K562 (cell line): ENCODE data around the gene GPRC6A. TPM values are rescaled to one million over a fixed set of nuclear protein-coding genes. Genes with fewer than 3 reads are reported as not detected.
"Not testable (repeated sequence)": the region's sequence is repeated elsewhere in the genome, so short reads cannot be mapped to it uniquely, and the experiment has no call there.

Experiments used
- ATAC-seq: fragments of 200-7000 bp; cut with Tn5 transposase; 3 replicates; pipeline ENCODE4 v1.9.1; 2020; ENCODE audit warnings: moderate library complexity
- BruUV-seq: library from RNA; stranded (reverse); fragments of 400-500 nt; replicated peaks from 2 replicates; lab custom pipeline; 2021; lab: Mats Ljungman, UMichigan
- CTCF ChIA-PET: fragments of 300-600 bp; formaldehyde crosslinking; extraction: SDS; loops from one replicate; lab custom pipeline; 2021; ENCODE audit warnings: low intra/inter-chr PET ratio; lab: Yijun Ruan, JAX
- POLR2A ChIA-PET: fragments of 300-600, 350-650 bp; sonication (Branson Sonifier 250); formaldehyde crosslinking; extraction: SDS; loops from one replicate; lab custom pipeline; 2021; ENCODE audit warnings: antibody characterized with exemption, inconsistent platforms; lab: Yijun Ruan, JAX
- DNase-seq, 4 experiments: peaks; one replicate each; pipeline versions ENCODE4 v3.0.0 to v3.0.0-alpha.2; 2011 to 2018; ENCODE audit warnings: low spot score in 3 of 4, mixed read lengths in 3 of 4; ENCODE audit errors: extremely low read depth in 1 of 4
- FAIRE-seq: peaks from 2 replicates; lab custom pipeline; 2011; peaks lifted over from hg19 to GRCh38; lab: Jason Lieb, UNC
- H2AFZ ChIP-seq: 2 replicates; pipeline ENCODE4 v1.6.0; 2011; ENCODE audit warnings: low read depth, low read length, control low read depth, inconsistent platforms
- H3K27ac ChIP-seq: fragments of 200-600 bp; 3 replicates; pipeline ENCODE4 v1.8.0; 2011; ENCODE audit warnings: low read depth, mild to moderate bottlenecking, control low read depth, inconsistent platforms, low read length, moderate library complexity, mixed read lengths; ENCODE audit errors: extremely low read depth
- H3K27me3 ChIP-seq, 2 experiments: fragments of 300-600 bp in 1 of 2; 2 replicates in 1 of 2; 3 replicates in 1 of 2; pipeline versions ENCODE4 v1.6.0 to v1.8.0; 2011; ENCODE audit warnings: inconsistent platforms in 2 of 2, low read length in 2 of 2, mild to moderate bottlenecking in 1 of 2, mixed read lengths in 1 of 2, moderate library complexity in 1 of 2; ENCODE audit not compliant: control insufficient read depth in 2 of 2, insufficient read depth in 2 of 2
- H3K36me3 ChIP-seq: fragments of 300-600 bp; 3 replicates; pipeline ENCODE4 v1.8.0; 2011; ENCODE audit warnings: mild to moderate bottlenecking, low read length, inconsistent platforms; ENCODE audit not compliant: control insufficient read depth, insufficient read depth
- H3K4me1 ChIP-seq, 2 experiments: fragments of 200-600 bp in 1 of 2; replicated peaks in 1 of 2; 2 replicates in 1 of 2; 3 replicates in 1 of 2; pipeline versions ENCODE4 v1.5.1 to v1.8.0; 2011; ENCODE audit warnings: inconsistent platforms in 2 of 2, low read length in 2 of 2, mild to moderate bottlenecking in 1 of 2, mixed read lengths in 1 of 2, moderate library complexity in 1 of 2; ENCODE audit not compliant: control insufficient read depth in 2 of 2, insufficient read depth in 2 of 2
- H3K4me2 ChIP-seq: 2 replicates; pipeline ENCODE4 v1.6.1; 2011; ENCODE audit warnings: low read length, control low read depth, inconsistent platforms, mixed read lengths; ENCODE audit not compliant: insufficient read depth
- H3K4me3 ChIP-seq: fragments of 200-600 bp; sonication (generic), shearing (Covaris generic); 2 replicates; pipeline ENCODE4 v1.5.1; 2016; ENCODE audit warnings: control low read depth, inconsistent platforms
- H3K79me2 ChIP-seq: fragments of 200-600 bp; 3 replicates; pipeline ENCODE4 v1.8.0; 2011; ENCODE audit warnings: low read length, inconsistent platforms; ENCODE audit not compliant: control insufficient read depth, insufficient read depth
- H3K9ac ChIP-seq, 2 experiments: 2 replicates each; pipeline versions ENCODE4 v1.6.0 to v1.6.1; 2011; ENCODE audit warnings: low read depth in 2 of 2, low read length in 2 of 2, control low read depth in 1 of 2, inconsistent platforms in 1 of 2, mild to moderate bottlenecking in 1 of 2, mixed read lengths in 1 of 2; ENCODE audit not compliant: insufficient read depth in 1 of 2
- H3K9me1 ChIP-seq: one replicate; pipeline ENCODE4 v1.6.0; 2011; ENCODE audit warnings: inconsistent platforms, mild to moderate bottlenecking, low read length, moderate library complexity; ENCODE audit not compliant: control insufficient read depth, insufficient read depth
- H3K9me3 ChIP-seq: replicated peaks from 2 replicates; pipeline ENCODE4 v1.5.1; 2011; ENCODE audit warnings: low read depth, low read length, inconsistent platforms; ENCODE audit not compliant: control insufficient read depth, insufficient read depth
- H4K20me1 ChIP-seq: replicated peaks from 2 replicates; pipeline ENCODE4 v1.6.1; 2011; ENCODE audit warnings: low read length, inconsistent platforms, mixed read lengths; ENCODE audit not compliant: control insufficient read depth, insufficient read depth
- ARID1B ChIP-seq: fragments of 450-650 bp; IDR thresholded peaks from 2 replicates; pipeline ENCODE4 v1.6.1; 2016; ENCODE audit warnings: antibody characterized with exemption, mild to moderate bottlenecking, inconsistent platforms
- BDP1 ChIP-seq: IDR thresholded peaks from 3 replicates; pipeline ENCODE4 v1.6.1; 2011; ENCODE audit not compliant: insufficient read length, insufficient read depth
- BMI1 ChIP-seq: fragments of 150-350 bp; IDR thresholded peaks from 2 replicates; pipeline ENCODE4 v1.6.1; 2014; ENCODE audit warnings: low read length
- CUX1 ChIP-seq: fragments of 200-800 bp; sonication (Bioruptor generic); IDR thresholded peaks from 2 replicates; pipeline ENCODE4 v1.6.1; 2016; ENCODE audit warnings: missing genetic modification characterization, missing compliant biosample characterization
- LCOR ChIP-seq: sonication (generic); formaldehyde crosslinking; IDR thresholded peaks from 2 replicates; pipeline ENCODE4 v1.8.0; 2022; ENCODE audit warnings: mild to moderate bottlenecking, missing genetic modification reagents
- MAX ChIP-seq: sonication (generic); formaldehyde crosslinking; IDR thresholded peaks from 2 replicates; pipeline ENCODE4 v1.9.0; 2022; ENCODE audit warnings: mild to moderate bottlenecking, missing genetic modification reagents
- NCOR1 ChIP-seq: fragments of 450-650 bp; IDR thresholded peaks from 2 replicates; pipeline ENCODE4 v1.6.1; 2016; ENCODE audit warnings: mild to moderate bottlenecking, moderate library complexity
- PHF20 ChIP-seq: fragments of 450-650 bp; IDR thresholded peaks from 2 replicates; pipeline ENCODE4 v1.6.1; 2018; ENCODE audit not compliant: partially characterized antibody
- RBM39 ChIP-seq: fragments of 200-400 bp; formaldehyde crosslinking; optimal IDR thresholded peaks from 2 replicates; pipeline ENCODE3; 2018; ENCODE audit warnings: low read depth, low read length
- TFAM ChIP-seq: fragments of 250-450 bp; sonication (Bioruptor Pico); conservative IDR thresholded peaks from 2 replicates; pipeline ENCODE4 v1.5.0; 2021; ENCODE audit warnings: mild to moderate bottlenecking, moderate library complexity
- ZNF239 ChIP-seq: fragments of 250-450 bp; sonication (Bioruptor Pico); IDR thresholded peaks from 2 replicates; pipeline ENCODE4 v1.4.0; 2020; ENCODE audit warnings: mild to moderate bottlenecking
- ZNF253 ChIP-seq: fragments of 250-450 bp; sonication (Bioruptor Pico); conservative IDR thresholded peaks from 2 replicates; pipeline ENCODE4 v1.6.1; 2021; ENCODE audit warnings: mild to moderate bottlenecking
- WGBS: fragments of 100-300 bp; shearing (Covaris generic); methylation state at CpG from one replicate; pipeline ENCODE4 v1.1.6; 2016; ENCODE audit warnings: low coverage, mixed read lengths; ENCODE audit not compliant: insufficient coverage; ENCODE audit errors: missing lambda C conversion rate; 5-methylcytosine and 5-hydroxymethylcytosine counted together
- in situ Hi-C: fragments of 300-500 bp; cut with MboI; formaldehyde crosslinking; loops from 4 replicates; pipeline ENCODE4 v1.15.0; 2018; ENCODE audit warnings: inconsistent platforms, mixed read lengths
- intact Hi-C: fragments of 100-400 bp; cut with micrococcal nuclease; formaldehyde crosslinking; loops from 2 replicates; pipeline ENCODE4 v1.14.2; 2022
- polyA plus RNA-seq, 8 experiments: library from polyadenylated mRNA; depleted of rRNA in 4 of 8; stranded (reverse) in 5 of 8; unstranded in 3 of 8; fragments of >200 nt; fragmentation: Nextera tagmentation in 2 of 8; fragmentation: Illumina TruSeq in 1 of 8; extraction: Ambion mirVana in 2 of 8; extraction: Trizol in 1 of 8; gene quantifications; 2 replicates each; pipeline versions ENCODE4 v1.2.1 to v1.2.3, GENCODE V29; 2011 to 2014; ENCODE audit warnings: inconsistent platforms in 1 of 8, missing spikeins in 1 of 8
- total RNA-seq, 7 experiments: library from RNA; depleted of rRNA in 6 of 7; stranded (reverse); fragments of >200 nt in 6 of 7; fragmentation: Illumina TruSeq in 2 of 7; extraction: Trizol in 2 of 7; gene quantifications; 2 replicates each; pipeline versions ENCODE4 v1.2.1 to v1.2.3, GENCODE V29; 2011 to 2021; ENCODE audit warnings: low replicate concordance in 1 of 7

Gene GPRC6A
- total and polyA plus RNA-seq, 9 of the 15 experiments (the other 6 are each of a cell fraction or from before 2014, with no cell fraction given) = 0.03 TPM; not detected in 7

- ATAC-seq (no peak), DNase-seq (no peak), FAIRE-seq (no peak)
- Histone ChIP-seq H3K36me3 (no peaks in the 10 kb centered on the region), H3K27me3 (no peaks in the 10 kb centered on the region; a peak in 1 of 5 replicates), H3K9ac (no peak overlapping the region), H4K20me1 (no peaks in the 10 kb centered on the region), H2AFZ (no peak overlapping the region), H3K4me2 (no peak overlapping the region), H3K27ac (no peak overlapping the region), H3K4me1 (no peaks in the 10 kb centered on the region), H3K4me3 (no peak overlapping the region), H3K9me3 (no peaks in the 10 kb centered on the region), H3K9me1 (no peaks in the 10 kb centered on the region), H3K79me2 (no peaks in the 10 kb centered on the region)
- 1% methylated on average over 5 of the region's 5 CpGs for WGBS
- intact Hi-C loops (no loop called here), in situ Hi-C loops (no loop called here)
- ChIA-PET CTCF (no interaction called here), POLR2A (no interaction called here)
- no TSS peak for BruUV-seq
- no peak for TF ChIP-seq ARID1B
- no peak for TF ChIP-seq TFAM (CRISPR knock-in tag)
- TF ChIP-seq RBM39 = no peak
- no peak for TF ChIP-seq LCOR
- no peak for TF ChIP-seq CUX1 (CRISPR knock-in tag)
- no peak for TF ChIP-seq ZNF253
- TF ChIP-seq MAX (CRISPR knock-in tag) = no peak
- TF ChIP-seq BMI1 = no peak
- TF ChIP-seq ZNF239 (CRISPR knock-in tag) = no peak
- TF ChIP-seq BDP1 = no peak
- TF ChIP-seq PHF20 = no peak
- TF ChIP-seq NCOR1 = no peak
These were observed 7.9 kb upstream of the GPRC6A start for GRCh38 chr6:116836606-116837342.

GRCh38 chr6:116834526-116834925, 5.6 kb upstream of the GPRC6A start:
- 0% methylated on average over 2 of the region's 2 CpGs for WGBS
- H3K27me3 ChIP-seq, H3K4me1 ChIP-seq, DNase-seq, FAIRE-seq, POLR2A ChIA-PET, H4K20me1 ChIP-seq, H2AFZ ChIP-seq, in situ Hi-C loops, H3K9me1 ChIP-seq, H3K4me3 ChIP-seq, CTCF ChIA-PET, H3K9me3 ChIP-seq, ATAC-seq, BruUV-seq, H3K4me2 ChIP-seq, H3K79me2 ChIP-seq, H3K9ac ChIP-seq, H3K36me3 ChIP-seq, intact Hi-C loops, H3K27ac ChIP-seq: not testable (repeated sequence)
